GM19452 (cell line): Measurements from ENCODE around the gene MOB2.

ENCODE experiments used
- ATAC-seq: cut with Tn5 transposase; IDR thresholded peaks from one replicate; pipeline ENCODE4 v1.9.1; 2021; ENCODE audit not compliant: unreplicated experiment

MOB2 gene

DNA sequence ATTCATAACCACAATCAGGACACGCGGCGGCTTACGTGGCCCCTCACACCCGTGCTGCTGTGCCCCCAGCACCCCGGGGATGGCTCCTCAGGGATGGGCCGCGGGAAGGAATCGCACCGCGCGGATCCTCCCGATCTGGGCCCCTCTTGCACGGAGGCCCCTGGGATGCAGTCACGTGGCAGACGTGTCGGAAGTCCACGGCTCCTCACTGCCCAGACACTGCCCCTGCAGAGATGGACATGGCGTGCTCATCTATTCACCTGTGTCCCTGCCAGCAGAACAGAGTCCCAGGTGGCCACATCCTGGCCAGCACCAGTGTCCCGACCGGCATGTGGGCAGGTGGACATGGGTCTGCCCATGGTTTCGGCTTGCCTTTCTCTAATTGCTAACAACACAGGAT lies 12.8 kb downstream of the MOB2 start:
- no peak for ATAC-seq

- no peak for ATAC-seq
Measured at GRCh38 chr11:1473011-1473628, 13.5 kb downstream of the MOB2 start.

DNA sequence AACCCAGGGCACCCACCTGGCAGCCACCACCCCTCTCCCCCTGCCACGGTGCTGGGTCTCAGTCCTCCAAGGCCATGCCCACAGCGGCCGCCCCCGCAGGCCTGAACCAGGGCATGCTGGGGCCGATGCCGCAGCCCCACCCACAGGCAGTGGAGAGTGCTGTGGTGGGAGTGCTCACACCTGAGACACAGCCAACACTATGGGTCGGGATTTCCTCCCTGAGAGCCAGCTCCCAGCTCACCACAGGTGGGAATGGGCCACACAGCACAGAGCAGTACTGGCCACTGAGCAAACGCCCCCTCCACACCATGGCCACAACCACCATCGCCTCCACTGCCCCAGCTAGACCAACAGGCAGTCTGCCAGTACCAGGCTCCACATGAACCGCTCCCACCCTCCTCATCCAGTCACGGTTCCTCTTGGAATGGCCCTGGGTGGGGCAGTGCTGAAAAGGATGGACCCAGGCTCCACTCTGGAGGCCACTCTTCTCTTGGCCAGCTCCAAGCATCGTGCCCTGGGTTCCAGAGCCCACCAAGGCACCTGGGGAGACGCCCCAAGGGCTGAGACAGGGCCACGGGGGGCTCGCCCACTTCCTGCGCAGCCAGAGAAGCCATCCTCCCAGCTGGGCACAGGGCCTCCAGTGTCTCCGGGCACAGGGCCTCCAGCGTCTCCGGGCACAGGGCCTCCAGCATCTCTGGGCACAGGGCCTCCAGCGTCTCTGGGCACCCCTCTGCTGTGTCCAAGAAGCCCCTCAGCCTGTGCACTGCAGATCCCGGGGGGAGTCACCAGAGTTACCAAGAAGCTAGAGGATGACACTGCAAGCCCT lies 14.2 kb downstream of the MOB2 start:
- ATAC-seq = no peak

DNA sequence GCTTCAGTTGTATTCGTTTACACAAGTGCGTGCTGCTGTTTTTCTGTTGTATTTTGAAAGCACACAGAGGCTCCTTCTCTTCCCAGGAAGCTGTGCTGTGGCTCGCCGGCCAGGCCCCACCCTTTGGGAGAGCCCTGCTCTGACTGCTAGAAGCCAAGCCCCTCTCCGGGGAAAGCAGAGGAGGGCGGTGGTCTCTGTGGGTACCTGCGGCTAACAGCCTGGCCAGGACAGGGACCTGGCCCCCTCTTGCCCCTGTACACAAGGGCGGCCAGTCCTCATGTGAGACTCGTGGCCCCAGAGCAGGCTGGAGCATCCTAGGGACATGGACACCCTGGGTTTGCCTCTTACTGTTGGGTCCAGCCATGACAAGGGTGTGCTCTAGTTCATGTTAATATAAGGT lies 14.8 kb downstream of the MOB2 start:
- ATAC-seq = no peak

- ATAC-seq = no peak
Measured at GRCh38 chr11:1470681-1471611, 15.6 kb downstream of the MOB2 start.

- no peak for ATAC-seq
Measured at GRCh38 chr11:1469911-1470680, 16.5 kb downstream of the MOB2 start.

DNA sequence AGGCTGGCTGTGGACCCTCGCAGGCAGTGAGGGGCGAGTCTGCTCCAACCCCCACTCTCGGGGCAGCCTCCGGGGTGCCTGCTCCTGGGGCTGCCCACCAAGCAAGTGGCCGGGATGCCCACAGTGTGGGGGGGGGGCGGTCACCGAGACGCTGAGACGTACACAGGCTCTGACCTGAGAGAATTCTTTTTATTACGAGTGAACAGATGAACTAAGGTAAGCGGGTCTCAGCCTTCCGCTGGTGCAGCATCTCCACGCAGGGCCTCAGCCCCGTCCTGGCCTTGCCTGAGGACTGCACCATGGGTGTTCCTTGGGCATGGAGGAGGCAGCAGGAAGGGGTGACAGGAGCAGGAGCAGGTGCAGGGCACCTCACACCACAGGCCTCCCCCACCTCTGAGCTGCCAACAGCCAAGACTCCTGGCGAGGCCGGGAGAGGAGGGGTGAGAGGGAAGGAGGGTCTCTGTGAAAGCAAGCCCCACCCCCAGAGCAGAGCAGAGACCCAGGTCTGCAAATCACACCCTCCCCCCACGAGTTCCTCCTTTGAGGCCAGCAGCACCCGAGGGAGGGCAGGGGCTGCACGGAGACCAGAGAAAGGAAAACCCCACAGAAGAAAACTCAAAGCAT lies 17.2 kb downstream of the MOB2 start:
- ATAC-seq = no peak

- no peak for ATAC-seq
Measured at GRCh38 chr11:1468473-1469066, 18.0 kb downstream of the MOB2 start.

- ATAC-seq = no peak
Measured at GRCh38 chr11:1468002-1468401, 18.6 kb downstream of the MOB2 start.

GRCh38 chr11:1467270-1467669 lies 19.3 kb downstream of the MOB2 start:
- ATAC-seq = no peak

GRCh38 chr11:1466784-1467183 lies 19.8 kb downstream of the MOB2 start:
- no peak for ATAC-seq

- ATAC-seq = no peak
Measured at GRCh38 chr11:1463056-1463455, 23.5 kb downstream of the MOB2 start.

DNA sequence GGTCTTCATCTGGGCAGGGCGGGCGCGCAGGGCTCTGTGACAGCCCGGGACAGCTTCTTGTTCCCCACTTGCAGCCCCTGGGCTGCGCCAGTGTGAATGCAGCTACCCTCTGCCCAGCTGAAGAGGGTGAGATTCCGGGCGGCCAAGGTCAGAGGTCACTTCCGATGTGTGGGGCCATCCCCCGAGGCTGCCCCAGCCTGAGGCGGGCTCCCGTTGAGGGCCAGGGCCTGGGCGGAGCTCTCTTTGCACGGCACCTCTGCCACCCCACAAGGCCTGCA lies 23.9 kb downstream of the MOB2 start:
- no peak for ATAC-seq

- no peak for ATAC-seq
Measured at GRCh38 chr11:1461826-1462697, 24.5 kb downstream of the MOB2 start.

DNA sequence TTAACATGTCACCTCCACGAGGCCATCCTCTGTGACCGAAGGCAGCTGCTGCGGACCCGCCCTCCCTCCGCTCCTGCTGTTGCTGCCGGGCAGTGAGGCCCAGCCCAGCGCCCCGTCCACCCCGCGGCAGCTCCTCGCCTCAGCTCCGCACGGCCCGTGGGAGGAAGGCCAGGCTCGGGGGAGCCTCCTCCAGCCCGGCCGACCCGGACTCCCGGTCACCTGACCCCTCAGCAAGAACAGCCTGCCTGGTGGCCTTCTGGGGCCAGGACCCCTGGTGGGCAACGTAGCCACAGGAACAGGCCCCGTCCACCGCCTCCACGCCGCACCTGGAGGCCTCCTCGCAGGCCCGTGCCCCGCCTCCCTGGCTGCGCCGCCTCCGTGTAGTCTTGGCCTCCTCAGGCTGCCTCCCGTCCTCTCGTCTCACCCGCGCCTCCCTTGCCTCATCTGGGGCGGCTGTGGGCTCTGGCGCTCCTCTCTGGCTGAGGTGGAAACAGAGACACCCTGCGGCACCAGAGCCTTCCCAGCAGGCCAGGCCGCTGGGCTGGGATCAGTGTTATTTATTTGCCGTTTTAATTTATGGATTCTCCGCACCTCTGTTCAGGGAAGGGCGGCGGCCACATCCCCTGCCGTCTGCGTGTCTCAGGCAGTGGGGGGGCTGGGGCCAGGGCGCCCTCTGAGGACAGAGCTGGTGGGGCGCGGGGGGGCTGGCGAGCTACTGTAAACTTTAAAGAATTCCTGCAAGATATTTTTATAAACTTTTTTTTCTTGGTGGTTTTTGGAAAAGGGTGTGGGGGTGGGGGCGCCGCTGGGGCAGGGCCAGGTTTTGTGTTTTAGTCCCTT lies 25.4 kb downstream of the MOB2 start:
- no peak for ATAC-seq

DNA sequence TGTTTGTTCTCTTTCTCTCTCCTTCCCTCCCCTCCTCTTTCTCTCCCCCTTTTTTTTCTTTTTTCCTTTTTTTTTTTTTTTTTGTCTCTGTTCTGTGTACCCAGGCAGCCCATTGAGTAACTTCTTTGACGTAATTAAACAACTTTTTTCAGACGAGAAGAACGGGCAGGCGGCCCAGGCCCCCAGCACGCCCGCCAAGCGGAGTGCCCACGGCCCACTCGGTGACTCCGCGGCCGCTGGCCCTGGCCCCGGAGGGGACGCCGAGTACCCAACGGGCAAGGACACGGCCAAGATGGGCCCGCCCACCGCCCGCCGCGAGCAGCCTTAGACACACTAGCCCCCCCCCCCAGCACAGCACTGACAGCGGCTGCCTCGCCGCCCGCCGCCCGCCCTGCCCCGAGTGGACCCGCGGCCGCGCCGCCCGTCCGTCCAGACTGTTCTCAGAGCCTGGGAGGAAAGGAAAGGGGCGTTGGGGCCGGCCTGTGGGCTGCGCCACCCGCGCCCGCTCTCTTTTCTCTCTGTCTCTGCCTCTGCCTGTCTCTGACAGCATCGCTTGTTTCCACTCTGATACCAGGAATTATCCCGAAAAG lies 26.1 kb downstream of the MOB2 start:
- no peak for ATAC-seq

DNA sequence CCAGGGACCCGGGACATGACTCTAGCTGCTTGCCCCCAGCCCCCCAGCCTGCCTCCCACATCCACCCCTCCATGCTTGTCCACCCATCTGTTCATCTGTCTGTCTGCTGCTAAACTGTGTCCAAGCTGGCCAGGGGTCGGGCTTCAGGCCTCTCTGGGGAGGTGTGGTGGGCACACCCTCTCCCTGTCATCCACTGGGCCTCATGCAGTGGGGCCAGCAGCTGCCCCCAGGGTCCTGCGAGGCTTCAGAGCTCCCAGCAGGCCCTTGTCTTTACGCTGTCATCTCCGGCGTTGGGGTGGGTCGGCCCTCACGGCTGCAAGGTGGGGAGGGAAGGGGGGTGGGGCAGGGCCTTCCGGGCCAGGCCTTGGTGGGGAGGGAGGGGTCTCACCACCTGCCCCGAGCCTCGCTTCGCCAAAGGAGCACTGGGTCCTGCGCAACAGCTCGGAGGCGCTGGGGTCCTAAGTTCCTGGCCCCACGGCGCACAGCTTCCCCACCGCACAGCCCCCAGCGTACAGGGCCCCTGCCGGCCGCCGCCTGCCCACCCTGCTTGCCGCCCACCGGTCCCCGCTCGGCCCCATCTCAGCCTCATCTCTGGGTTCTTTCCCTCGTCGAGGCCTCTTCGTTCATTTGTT lies 26.7 kb downstream of the MOB2 start:
- ATAC-seq = no peak

GRCh38 chr11:1459219-1459575 lies 27.4 kb downstream of the MOB2 start:
- ATAC-seq = no peak
